ENCODE results near the gene ATP2C2. TPM values are rescaled to one million over a fixed set of nuclear protein-coding genes. Genes with fewer than 3 reads are reported as not detected.

ATP2C2 gene
- total RNA-seq, 1 donor, result not detected

- no peaks in the 10 kb centered on the region for H3K79me2 ChIP-seq (ENCODE audit: insufficient read depth, low read length)
- TF ChIP-seq, protein P1, sequence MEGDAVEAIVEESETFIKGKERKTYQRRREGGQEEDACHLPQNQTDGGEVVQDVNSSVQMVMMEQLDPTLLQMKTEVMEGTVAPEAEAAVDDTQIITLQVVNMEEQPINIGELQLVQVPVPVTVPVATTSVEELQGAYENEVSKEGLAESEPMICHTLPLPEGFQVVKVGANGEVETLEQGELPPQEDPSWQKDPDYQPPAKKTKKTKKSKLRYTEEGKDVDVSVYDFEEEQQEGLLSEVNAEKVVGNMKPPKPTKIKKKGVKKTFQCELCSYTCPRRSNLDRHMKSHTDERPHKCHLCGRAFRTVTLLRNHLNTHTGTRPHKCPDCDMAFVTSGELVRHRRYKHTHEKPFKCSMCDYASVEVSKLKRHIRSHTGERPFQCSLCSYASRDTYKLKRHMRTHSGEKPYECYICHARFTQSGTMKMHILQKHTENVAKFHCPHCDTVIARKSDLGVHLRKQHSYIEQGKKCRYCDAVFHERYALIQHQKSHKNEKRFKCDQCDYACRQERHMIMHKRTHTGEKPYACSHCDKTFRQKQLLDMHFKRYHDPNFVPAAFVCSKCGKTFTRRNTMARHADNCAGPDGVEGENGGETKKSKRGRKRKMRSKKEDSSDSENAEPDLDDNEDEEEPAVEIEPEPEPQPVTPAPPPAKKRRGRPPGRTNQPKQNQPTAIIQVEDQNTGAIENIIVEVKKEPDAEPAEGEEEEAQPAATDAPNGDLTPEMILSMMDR (IDR thresholded peaks at IDR 0.05; ENCODE audit: extremely low read depth, low read depth, low read length), result no peak
These were observed 67.9 kb downstream of the ATP2C2 start for GRCh38 chr16:84436196-84436595.

DNA sequence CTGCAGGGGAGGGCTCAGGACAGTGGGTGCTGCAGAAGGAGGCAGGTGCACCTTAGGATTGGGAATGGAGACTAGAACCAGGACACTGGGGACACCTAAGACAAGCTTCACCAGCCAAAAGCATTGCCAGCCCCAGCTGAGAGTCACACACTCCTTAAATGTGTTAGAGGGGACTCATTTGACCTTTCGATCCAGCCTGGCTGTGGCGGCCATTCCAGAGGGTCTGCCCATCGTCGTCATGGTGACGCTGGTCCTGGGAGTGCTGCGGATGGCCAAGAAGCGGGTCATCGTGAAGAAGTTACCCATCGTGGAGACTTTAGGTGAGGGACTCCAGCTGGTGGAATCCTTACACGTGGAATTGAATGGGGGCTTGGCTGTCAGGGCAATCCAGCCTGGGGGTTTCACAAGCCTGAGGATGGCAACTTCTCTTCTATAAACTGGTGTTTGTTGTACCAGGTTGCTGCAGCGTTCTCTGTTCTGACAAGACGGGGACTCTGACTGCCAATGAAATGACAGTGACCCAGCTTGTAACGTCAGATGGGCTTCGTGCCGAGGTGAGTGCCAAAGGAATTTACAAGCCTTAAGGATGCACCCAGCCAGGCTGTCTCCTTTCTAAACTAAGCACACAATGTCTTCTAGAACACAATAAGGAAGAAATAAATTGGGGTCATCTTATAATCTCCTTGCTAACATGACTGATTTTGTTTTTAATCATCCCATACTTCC is 70.8 kb downstream of the ATP2C2 start:
- no peak overlapping the region for H3K4me2 ChIP-seq (ENCODE audit: insufficient read depth, low read length)
- no peaks in the 10 kb centered on the region for H3K79me2 ChIP-seq (ENCODE audit: insufficient read depth, low read length)
- no peak overlapping the region for H3K4me3 ChIP-seq (ENCODE audit: insufficient read depth, low read length)
- TF ChIP-seq, protein P1 (IDR thresholded peaks at IDR 0.05; ENCODE audit: extremely low read depth, low read depth, low read length), result no peak
- no peaks in the 10 kb centered on the region for H3K36me3 ChIP-seq (ENCODE audit: insufficient read depth, low read length)
- no peaks in the 10 kb centered on the region for H4K20me1 ChIP-seq (ENCODE audit: insufficient read depth, low read length)
- no peaks in the 10 kb centered on the region for H3K9me3 ChIP-seq (ENCODE audit: low read depth, low read length)
- no peak overlapping the region for H3K27ac ChIP-seq (ENCODE audit: low read depth, low read length)
- H2AFZ ChIP-seq (ENCODE audit: low read length), result no peak overlapping the region
- peaks cover 34% of the 10 kb centered on the region for H3K27me3 ChIP-seq (ENCODE audit: insufficient read depth, low read length)
- DNase-seq (ENCODE audit: insufficient read length, low spot score, missing footprints), result no peak
- H3K4me1 ChIP-seq (ENCODE audit: insufficient read depth, low read length), result no peaks in the 10 kb centered on the region

More at GRCh38 chr16:84436196-84436595, 67.9 kb downstream of the ATP2C2 start:
- Histone ChIP-seq H4K20me1 (ENCODE audit: insufficient read depth, low read length) (no peaks in the 10 kb centered on the region), H3K4me1 (ENCODE audit: insufficient read depth, low read length) (no peaks in the 10 kb centered on the region), H2AFZ (ENCODE audit: low read length) (no peak overlapping the region), H3K4me3 (ENCODE audit: insufficient read depth, low read length) (no peak overlapping the region), H3K27me3 (ENCODE audit: insufficient read depth, low read length) (peaks cover 28% of the 10 kb centered on the region), H3K9me3 (ENCODE audit: low read depth, low read length) (no peaks in the 10 kb centered on the region), H3K27ac (ENCODE audit: low read depth, low read length) (no peak overlapping the region), H3K4me2 (ENCODE audit: insufficient read depth, low read length) (no peak overlapping the region), H3K36me3 (ENCODE audit: insufficient read depth, low read length) (no peaks in the 10 kb centered on the region)
- no peak for DNase-seq (ENCODE audit: insufficient read length, low spot score, missing footprints)

GRCh38 chr16:84442416-84443145 is 74.2 kb downstream of the ATP2C2 start:
- no peaks in the 10 kb centered on the region for H4K20me1 ChIP-seq (ENCODE audit: insufficient read depth, low read length)
- peaks cover 42% of the 10 kb centered on the region for H3K27me3 ChIP-seq (ENCODE audit: insufficient read depth, low read length)
- no peak overlapping the region for H3K4me3 ChIP-seq (ENCODE audit: insufficient read depth, low read length)
- H3K79me2 ChIP-seq (ENCODE audit: insufficient read depth, low read length), result no peaks in the 10 kb centered on the region
- H3K4me2 ChIP-seq (ENCODE audit: insufficient read depth, low read length), result no peak overlapping the region
- peaks cover 18% of the 10 kb centered on the region for H3K4me1 ChIP-seq (ENCODE audit: insufficient read depth, low read length)
- no peaks in the 10 kb centered on the region for H3K36me3 ChIP-seq (ENCODE audit: insufficient read depth, low read length)
- H2AFZ ChIP-seq (ENCODE audit: low read length), result no peak overlapping the region
- TF ChIP-seq, protein P1 (IDR thresholded peaks at IDR 0.05; ENCODE audit: extremely low read depth, low read depth, low read length), result no peak
- no peak overlapping the region for H3K27ac ChIP-seq (ENCODE audit: low read depth, low read length)
- H3K9me3 ChIP-seq (ENCODE audit: low read depth, low read length), result no peaks in the 10 kb centered on the region
- no peak for DNase-seq (ENCODE audit: insufficient read length, low spot score, missing footprints)

- no peak for DNase-seq (ENCODE audit: insufficient read length, low spot score, missing footprints)
- Histone ChIP-seq H4K20me1 (ENCODE audit: insufficient read depth, low read length) (no peaks in the 10 kb centered on the region), H2AFZ (ENCODE audit: low read length) (no peak overlapping the region), H3K4me3 (ENCODE audit: insufficient read depth, low read length) (no peak overlapping the region), H3K36me3 (ENCODE audit: insufficient read depth, low read length) (no peaks in the 10 kb centered on the region), H3K27me3 (ENCODE audit: insufficient read depth, low read length) (peaks cover 35% of the 10 kb centered on the region), H3K27ac (ENCODE audit: low read depth, low read length) (no peak overlapping the region), H3K4me2 (ENCODE audit: insufficient read depth, low read length) (no peak overlapping the region), H3K79me2 (ENCODE audit: insufficient read depth, low read length) (no peaks in the 10 kb centered on the region), H3K9me3 (ENCODE audit: low read depth, low read length) (no peaks in the 10 kb centered on the region), H3K4me1 (ENCODE audit: insufficient read depth, low read length) (peaks cover 18% of the 10 kb centered on the region)
- TF ChIP-seq, protein P1 (IDR thresholded peaks at IDR 0.05; ENCODE audit: extremely low read depth, low read depth, low read length), result no peak
These were observed 74.9 kb downstream of the ATP2C2 start for GRCh38 chr16:84443166-84443802.

Data from osteoblast (primary cell).